Left lobe of liver (tissue), 2 donors: ENCODE measurements around the gene ATXN10. TPM values are rescaled to one million over a fixed set of nuclear protein-coding genes. Genes with fewer than 3 reads are reported as not detected.

Experiments used
- ATAC-seq: fragments of 200-7000 bp; cut with Tn5 transposase; one replicate; pipeline ENCODE4 v1.9.1; 2020; ENCODE audit warnings: mild to moderate bottlenecking, moderate library complexity
- DNase-seq: peaks from one replicate; pipeline ENCODE4 v3.0.0-alpha.2; 2020; ENCODE audit warnings: low spot score
- total RNA-seq: library from RNA; stranded (reverse); gene quantifications from one replicate; pipeline ENCODE4 v1.2.1, GENCODE V29; 2021
- donor health status: DM: no; HTN: no; CAD: no; lungs with moderate emphysema.
- donor health status: DM: no; HTN: yes; CAD: no.

Gene ATXN10
- total RNA-seq, 1 donor from 2014 or later: 71.7 TPM

- DNase-seq (no peak), ATAC-seq (no peak)
Measured at GRCh38 chr22:45843986-45844385, 172.4 kb downstream of the ATXN10 start.

DNA sequence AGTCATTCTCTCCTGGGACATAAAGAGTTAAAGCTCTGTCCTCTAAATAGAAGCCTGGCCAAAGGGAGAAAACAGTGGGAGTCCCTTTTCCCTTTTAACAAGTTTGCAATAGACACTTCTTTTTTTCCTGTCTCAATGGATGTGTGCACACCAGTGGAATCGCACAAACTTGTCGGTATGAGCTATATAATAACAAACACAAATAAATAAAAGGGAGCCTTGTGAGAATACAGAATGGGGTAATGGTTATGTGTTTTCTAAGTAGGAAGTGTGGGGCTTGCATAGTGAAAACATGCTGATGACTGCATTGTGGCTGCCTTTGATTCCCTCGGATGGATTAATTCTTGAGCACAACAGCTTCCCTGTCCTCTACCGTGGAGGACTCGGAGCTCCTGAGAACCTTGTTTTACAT is 173.4 kb downstream of the ATXN10 start:
- ATAC-seq (no peak), DNase-seq (no peak)

GRCh38 chr22:45846952-45847351 is 175.3 kb downstream of the ATXN10 start:
- DNase-seq (no peak), ATAC-seq (no peak)

DNA sequence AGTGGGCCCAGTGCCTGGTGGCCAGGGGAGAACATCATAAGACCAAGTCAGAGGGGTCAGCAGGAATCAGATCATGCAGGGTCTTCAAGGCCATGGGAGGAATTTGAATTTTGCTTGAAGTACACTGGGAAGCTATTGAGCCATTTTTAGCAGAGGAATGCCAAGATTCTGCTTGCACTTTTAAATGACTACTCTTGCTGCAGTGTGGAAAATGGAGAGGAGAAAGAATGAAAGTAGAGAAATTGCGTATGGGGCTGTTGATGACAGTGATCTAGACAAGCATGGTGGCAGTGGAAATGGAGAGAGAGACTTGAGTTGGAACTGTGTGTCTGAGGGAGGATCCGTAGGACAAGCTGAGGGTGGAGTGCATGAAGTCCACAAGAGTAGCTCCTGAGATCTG is 177.3 kb downstream of the ATXN10 start:
- no peak for ATAC-seq
- no peak for DNase-seq

- no peak for DNase-seq
- no peak for ATAC-seq
Measured at GRCh38 chr22:45852826-45853225, 181.2 kb downstream of the ATXN10 start.

DNA sequence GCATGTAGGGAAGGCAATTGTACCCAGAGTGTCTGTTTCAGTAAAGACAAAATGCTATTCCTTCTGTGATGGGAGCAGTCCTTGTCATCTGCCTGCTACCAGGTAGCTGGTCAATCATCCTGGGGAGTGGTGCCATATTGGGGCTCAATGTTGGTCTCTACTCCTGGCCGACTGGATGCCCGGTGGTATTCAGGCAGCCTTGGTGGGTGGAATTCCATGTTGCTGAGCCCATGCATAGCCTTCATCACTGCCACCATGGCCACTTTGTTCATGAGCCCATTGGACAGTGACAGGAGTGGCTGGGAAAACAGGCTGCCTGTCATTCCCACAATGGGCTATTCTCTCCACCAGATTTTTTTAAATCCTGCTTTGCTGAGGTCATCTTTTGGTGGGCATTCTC is 184.3 kb downstream of the ATXN10 start:
- DNase-seq: no peak

GRCh38 chr22:45857519-45857918 is 185.9 kb downstream of the ATXN10 start:
- no peak for DNase-seq
- ATAC-seq: no peak

More for the DNA sequence above, 184.3 kb downstream of the ATXN10 start:
- no peak for ATAC-seq

DNA sequence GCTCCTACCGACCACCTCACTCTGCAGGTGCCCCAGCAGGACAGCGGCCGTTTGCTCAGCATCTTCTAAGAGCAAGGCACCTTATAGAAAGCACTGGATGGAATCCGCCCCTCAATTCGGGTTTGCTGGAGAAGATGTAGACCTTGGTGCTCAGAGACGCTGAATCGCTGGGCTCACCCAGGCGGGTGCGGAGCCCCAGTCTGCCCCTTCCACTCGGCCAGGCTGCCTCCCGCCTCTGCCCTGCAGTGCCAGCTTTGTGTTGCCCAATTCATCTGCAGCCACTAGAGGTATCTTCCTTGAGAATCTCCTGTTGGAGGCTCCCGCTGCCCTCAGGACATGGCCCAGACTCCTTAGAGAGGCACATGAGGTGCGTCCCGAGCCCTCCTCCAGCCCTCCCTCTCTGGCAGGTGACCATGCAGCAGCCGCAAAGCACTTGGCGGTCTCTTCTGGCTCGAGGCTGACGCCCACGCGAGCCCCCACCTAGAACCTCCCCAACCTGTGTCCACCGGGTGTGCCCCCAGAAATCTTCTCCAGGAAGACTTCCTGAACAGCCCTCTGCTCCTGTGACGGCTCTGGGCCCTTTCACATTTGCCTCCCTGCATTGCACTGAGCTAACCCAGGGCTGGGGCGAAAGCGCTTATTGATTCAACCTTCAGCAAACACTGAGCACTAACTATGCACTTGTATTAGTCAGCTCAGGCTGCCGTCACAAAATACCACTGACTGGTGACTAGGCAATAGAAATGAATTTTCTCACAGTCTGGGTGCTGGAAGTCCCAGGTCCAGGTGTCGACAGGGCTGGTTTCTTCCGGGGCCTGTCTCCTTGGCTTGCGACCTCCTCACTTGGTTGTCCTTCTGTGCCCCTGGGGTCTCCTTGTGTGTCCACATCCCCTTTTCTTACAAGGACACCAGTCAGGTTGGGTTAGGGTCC is 187.9 kb downstream of the ATXN10 start:
- peak; percentile 40 for ATAC-seq
- no peak for DNase-seq

GRCh38 chr22:45860201-45860600 is 188.6 kb downstream of the ATXN10 start:
- DNase-seq: no peak
- no peak for ATAC-seq

DNA sequence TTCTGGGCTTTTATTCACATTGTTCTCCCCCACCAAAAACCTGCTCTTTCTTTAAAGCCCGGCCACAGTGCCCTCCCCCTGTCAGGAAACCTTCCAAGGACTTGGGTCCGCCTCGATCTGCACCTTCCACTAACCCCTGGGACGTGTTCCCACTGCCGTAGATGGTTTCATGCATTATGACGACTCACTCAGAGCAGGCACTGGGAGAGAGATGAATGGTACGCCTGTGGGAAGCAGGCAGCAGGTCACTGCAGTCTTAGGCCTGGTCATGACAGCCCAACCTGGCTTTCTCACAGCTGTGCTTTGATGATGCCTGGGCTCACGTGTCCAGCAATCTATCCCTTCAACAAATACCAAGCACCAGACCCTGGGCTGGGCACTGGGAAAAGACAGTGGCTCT is 189.6 kb downstream of the ATXN10 start:
- DNase-seq (no peak), ATAC-seq (no peak)

DNA sequence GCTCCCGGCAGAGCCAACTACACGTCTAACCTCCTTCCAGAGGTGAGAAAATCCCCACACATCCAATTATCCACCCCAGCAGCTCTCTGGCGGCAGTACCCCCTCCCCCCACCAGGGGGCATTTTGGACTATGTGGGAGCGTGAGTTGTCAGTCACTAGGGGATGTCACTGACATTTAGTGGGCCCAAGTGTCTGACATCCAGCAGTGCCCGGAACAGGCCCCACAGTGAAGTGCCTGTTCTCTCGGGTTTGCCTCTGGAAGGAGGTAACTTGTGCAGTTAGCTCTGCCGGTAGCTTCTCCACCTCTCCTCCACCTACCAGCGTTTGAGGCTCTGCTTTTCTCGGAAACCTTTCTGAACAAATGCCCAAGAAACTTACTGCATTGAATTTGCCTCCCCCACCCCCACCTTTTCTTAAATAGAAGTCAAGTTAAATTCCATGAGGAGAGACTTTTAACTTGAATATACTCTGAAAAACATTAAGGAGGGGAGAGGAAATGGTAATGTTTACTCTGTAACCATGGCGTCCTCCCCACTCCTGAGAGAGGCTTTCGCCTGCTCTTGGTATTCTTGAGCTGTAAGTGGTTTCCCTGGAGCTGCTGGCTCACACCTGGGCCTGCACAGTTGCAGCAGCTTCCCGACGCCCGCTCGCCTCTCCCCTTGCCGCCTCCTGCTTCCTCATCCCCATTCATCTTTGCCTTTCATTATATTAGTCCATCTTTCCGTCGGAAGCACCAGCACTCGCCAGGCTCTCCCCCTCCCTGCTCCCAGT is 192.5 kb downstream of the ATXN10 start:
- peak; percentile 68 for DNase-seq

GRCh38 chr22:45864959-45865476 is 193.4 kb downstream of the ATXN10 start:
- ATAC-seq: no peak
- DNase-seq: peak; percentile 22

More for the DNA sequence above, 192.5 kb downstream of the ATXN10 start:
- peak; percentile 77 for ATAC-seq

- ATAC-seq: no peak
- DNase-seq: peak; percentile 38
Measured at GRCh38 chr22:45865561-45866125, 194.0 kb downstream of the ATXN10 start.

GRCh38 chr22:45866126-45866645 is 194.6 kb downstream of the ATXN10 start:
- ATAC-seq (peak; percentile 9), DNase-seq (peak; percentile 14)

GRCh38 chr22:45866646-45867117 is 195.0 kb downstream of the ATXN10 start:
- DNase-seq: peak; percentile 33

GRCh38 chr22:45867118-45867905 is 195.7 kb downstream of the ATXN10 start:
- ATAC-seq: peak; percentile 63
- peak; percentile 36 for DNase-seq

More at GRCh38 chr22:45866646-45867117, 195.0 kb downstream of the ATXN10 start:
- ATAC-seq: no peak

- ATAC-seq (no peak), DNase-seq (peak; percentile 24)
Measured at GRCh38 chr22:45867906-45868555, 196.4 kb downstream of the ATXN10 start.

DNA sequence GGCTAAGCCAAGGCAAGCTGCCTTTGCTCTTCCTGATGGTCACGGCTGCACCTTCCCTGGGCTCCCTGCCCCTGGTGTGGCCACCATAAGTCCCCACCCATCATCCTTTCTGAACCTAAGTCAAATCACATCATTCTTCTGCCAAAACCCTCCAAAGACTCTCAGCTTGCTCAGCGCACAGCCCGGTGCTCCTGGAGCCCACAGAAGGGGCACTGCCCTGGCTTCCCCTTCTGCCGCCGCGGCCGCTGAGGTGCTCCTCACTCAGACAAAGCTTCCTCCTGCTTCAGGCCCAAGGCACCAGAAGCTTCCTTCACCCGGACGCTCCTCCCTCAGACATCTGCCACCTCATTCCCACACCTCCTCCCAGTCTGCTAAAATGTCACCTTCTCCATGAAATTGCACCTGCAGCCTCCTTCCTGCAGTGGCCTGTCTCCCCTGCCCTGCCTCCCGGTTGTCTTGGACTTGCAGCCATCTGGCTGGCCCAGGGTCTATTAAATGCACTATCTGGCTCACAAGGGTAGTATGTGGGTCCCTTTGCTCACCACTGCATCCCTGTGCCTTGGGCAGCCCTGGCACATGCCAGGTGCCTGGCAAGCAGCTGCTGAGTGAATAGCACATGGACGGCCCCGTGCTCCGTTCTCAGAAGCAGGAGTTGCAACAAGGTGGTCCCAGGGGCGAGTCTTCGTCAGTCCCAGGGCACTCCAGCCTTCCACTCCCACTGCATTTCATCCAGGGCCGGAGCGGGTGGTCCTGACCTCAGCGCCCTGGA is 197.1 kb downstream of the ATXN10 start:
- DNase-seq: peak; percentile 32
- no peak for ATAC-seq
